ENCODE results near the gene NOTO.
"Not testable (repeated sequence)": the region's sequence is repeated elsewhere in the genome, so short reads cannot be mapped to it uniquely, and the experiment has no call there.

NOTO gene, protein sequence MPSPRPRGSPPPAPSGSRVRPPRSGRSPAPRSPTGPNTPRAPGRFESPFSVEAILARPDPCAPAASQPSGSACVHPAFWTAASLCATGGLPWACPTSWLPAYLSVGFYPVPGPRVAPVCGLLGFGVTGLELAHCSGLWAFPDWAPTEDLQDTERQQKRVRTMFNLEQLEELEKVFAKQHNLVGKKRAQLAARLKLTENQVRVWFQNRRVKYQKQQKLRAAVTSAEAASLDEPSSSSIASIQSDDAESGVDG

DNA sequence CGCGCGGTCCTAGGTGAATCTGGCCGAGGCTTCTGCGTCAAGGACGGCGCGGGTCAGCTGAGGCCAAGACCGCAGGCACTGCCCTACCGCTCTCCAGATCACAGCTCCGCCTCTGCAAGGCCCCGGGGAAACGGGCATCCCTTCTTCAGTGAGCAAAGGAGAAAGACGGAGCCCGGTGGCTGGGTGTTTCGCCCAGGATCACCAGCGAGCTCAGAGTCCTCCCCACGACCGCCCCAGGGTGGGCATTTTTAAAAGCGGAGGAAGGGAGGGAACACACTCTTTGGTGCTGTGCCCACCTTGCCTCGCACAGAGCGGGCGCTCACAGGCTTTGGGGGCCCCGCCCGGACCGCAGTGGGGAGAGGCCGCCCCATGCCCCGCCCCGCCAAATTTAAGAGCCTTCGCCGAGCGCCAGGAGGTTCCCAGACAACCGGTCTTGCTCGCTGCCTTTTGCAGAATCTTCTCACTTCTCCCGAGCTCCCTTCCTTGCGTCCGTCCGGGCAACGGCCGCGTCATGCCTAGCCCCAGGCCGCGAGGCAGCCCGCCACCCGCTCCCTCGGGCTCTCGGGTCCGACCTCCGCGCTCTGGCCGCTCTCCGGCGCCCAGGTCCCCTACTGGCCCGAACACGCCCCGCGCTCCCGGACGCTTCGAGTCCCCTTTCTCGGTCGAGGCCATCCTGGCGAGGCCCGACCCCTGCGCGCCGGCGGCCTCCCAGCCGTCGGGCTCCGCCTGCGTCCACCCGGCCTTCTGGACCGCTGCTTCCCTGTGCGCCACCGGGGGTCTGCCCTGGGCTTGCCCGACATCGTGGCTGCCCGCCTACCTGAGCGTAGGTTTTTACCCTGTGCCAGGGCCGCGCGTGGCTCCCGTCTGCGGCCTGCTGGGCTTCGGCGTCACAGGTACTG lies at the start of gene NOTO:
TSS of gene NOTO (plus strand) at position 419 of the 899 bp plus-strand sequence. CDS start at position 512, 93 bp downstream.
- no peak for DNase-seq (ENCODE audit: low read depth in 1 of 2, low spot score in 1 of 2)

DNA sequence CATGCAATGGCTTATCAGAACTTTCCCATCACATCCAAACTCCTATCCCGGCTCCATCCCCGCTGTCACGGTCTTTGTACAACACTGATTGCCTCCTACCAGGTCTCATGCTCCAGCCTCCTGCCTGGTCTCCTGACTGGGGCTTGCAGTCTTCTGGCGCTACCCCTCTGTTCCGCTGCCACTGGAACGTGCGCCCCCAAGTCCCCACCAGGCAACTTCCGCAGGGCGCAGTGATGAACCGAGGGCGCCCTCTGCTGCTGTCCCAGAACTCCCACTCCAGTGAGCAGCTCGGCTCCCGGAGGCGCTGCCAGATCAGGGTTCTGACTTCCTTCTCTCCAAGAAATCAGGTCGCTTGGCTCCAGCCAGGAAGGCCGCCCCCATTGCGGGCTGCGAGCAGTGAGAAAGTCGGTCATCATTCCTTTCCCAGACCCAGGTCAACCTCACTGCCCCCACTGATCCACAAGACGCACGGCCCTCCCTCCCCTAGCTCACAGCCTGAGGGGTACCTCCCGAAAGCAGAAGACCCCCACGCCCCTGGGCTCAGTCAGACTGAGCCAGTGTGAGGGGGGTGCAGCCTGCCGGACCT lies 45.7 kb upstream of the NOTO start:
- DNase-seq (ENCODE audit: low read depth in 1 of 2, low spot score in 1 of 2): no peak

DNA sequence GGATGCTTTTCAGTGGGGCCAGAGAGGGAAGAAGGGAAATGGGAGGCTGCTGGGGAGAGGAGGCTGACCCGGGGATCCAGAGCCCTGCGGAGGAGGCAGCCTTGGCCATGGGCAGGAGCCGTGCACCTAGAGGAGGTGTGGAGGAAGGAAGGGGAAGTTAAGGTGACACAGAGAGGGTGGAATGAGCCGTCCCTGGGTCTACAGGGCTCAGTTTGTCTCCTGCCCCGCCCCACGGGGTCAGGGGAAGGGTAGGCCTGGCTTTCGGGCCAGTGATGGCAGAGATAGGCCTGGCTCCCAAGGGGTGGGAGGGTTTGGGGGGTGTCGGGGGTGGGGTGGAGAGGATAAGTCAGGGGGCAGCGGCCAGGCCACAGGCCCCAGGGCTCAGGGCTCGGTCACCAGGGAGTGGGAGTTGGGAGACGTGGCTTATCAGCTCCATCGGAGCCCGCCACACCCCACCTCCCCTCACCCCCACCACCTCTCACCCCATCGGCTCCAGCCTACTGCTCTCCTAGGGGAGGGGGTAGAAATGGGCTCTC lies 39.5 kb upstream of the NOTO start:
- no peak for DNase-seq (ENCODE audit: low read depth in 1 of 2, low spot score in 1 of 2)

DNA sequence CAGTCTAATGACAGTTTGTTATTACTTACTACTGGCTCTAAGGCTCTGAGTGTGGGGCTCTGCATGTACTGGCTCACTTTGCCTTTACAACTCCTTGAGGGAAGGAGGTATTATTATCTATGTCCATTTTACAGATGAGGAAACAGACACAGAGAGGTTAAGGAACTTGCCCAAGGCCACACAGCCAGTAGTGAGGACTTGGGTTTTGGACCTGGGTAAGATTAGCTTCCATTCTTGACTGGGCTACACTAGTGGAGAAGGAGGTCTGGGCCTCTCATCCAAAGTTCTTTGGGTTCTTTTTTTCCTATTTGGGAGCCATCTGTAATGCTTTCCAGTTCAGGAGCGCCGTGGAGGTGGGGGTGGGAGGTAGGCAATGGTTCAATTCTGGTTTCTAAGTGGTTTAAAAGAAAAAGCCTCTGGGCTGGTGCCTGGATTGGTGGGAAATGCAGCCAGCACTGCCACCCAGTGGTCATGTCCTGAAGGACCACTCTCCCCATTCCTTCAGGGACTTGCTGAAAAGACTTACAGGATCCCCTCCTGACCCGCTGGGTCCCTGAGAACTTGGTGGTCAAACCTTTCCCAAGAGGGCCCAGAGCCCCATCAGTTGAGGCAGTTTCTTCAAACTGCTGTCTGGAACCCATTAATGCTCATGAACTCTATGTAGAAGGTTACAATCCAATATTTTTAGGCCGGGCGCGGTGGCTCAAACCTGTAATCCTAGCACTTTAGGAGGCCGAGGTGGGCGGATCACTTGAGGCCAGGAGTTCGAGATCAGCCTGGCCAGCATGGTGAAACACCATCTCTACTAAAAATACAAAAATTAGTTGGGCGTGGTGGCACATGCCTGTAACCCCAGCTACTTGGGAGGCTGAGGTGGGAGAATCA lies 38.6 kb upstream of the NOTO start:
- DNase-seq (ENCODE audit: low read depth in 1 of 2, low spot score in 1 of 2): peak; percentile 38 to 45

DNA sequence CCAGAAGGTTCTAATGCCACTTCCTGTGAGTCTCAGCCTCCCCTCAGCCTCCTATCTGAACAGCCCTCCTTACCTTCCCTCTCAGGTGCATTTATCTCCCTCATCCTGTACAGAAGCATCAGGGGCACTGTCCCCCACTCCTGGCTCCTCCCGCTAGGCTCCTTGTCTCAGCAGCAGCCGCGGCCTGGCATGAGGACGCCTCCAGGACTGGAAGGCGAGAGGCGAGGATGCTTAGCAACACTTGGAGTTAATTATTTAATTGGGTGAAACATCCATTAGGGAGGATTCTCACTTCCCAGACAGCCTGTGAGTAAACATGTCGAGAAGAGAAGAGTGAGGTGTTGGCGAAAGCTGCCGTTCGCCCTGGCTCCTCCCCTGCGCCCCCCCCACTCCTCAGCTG lies 36.4 kb upstream of the NOTO start:
- not testable (repeated sequence) for DNase-seq (ENCODE audit: low read depth in 1 of 2, low spot score in 1 of 2)

DNA sequence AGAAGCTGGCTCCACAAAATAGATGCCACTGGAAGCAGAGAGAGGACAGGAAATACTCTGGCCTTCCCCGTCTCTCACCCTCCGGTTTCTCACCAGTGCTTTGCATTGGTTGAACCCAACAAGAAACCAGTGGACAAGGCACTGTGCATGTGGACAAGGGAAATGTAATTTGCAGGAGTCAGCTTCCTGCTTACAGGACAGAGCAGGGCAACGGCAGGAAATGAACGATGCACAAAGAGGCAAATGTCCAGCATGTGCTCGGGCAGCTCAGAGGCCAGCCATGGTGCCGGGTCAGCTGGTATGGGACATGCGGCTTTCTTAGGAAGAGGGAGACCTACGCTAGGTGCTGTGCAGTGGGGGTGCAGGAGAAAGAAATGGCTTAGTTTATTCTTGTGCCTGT lies 35.6 kb upstream of the NOTO start:
- DNase-seq (ENCODE audit: low read depth in 1 of 2, low spot score in 1 of 2): not testable (repeated sequence)

DNA sequence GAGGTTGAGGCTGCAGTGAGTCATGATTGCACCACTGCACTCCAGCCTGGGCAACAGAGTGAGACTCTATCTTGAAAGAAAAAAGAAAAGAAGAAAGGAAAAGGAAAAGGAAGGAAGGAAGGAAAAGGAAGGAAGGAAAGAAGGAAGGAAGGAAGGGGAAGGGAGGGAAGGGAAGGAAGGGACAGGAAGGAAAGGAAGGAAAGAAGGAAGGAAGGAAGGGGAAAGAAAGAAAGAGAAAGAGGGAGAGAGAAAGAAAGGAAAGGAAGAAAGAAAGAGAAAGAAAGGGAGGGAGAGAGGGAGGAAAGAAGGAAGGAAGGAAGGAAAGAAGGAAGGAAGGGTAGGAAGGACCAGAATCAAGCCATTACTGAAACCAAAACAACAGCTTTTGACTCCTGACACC lies 34.0 kb upstream of the NOTO start:
- not testable (repeated sequence) for DNase-seq (ENCODE audit: low read depth in 1 of 2, low spot score in 1 of 2)

DNA sequence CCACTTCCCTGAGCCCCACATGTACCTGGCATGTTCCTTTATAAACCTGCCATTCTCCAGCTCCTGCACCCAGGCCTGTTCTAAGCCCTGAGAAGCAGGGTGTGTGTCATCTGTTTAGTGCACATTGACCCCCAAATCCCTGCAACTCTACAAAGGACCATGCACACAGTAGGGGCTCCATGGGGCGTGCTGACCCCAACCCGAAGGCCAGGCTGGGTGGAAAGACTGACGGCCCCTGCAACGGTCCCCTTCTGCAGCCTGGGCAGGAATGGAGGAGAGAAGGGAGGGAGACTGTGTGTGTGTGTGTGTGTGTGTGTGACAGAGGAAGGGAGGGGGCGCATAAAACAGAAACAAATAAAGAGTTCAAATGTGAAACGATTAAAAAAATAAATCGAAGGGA lies 32.0 kb upstream of the NOTO start:
- not testable (repeated sequence) for DNase-seq (ENCODE audit: low read depth in 1 of 2, low spot score in 1 of 2)

DNA sequence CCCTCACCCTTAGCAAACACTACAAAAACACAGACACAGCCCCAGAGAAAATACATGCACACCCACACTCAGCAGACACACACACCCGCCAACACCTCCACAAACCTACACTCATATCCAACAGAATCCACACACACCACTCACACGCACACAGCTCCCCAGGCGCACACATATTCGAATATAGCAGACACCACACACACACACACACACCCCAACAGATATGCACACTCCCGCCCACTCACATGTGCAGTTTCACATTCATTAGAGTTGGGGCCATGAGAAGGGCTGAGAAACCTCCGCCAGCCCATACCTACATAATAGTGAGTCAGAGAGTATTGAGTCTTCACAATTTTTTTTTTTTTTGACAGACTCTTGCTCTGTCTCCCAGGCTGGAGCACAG lies 29.4 kb upstream of the NOTO start:
- DNase-seq (ENCODE audit: low read depth in 1 of 2, low spot score in 1 of 2): peak in 1 of 2 donors; percentile 22

DNA sequence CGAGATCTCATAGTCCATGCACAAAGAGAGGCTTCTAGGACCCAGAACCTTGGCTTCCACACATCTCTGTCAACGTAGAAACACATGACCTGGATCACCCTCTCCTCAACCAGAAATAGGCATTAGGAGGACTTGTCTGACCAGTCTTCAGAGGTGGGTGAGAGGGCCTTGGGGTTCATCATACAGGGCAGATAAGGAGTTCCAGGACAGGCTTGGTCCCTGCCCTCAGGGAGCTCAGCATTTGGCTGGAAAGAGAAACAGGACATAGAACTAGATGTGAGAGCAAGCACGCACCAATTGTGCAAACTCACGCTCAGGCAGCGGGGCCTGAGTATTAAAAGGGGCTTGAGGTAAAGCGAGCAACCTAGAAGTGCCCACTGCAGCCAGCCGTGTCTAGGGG lies 28.6 kb upstream of the NOTO start:
- no peak for DNase-seq (ENCODE audit: low read depth in 1 of 2, low spot score in 1 of 2)

DNA sequence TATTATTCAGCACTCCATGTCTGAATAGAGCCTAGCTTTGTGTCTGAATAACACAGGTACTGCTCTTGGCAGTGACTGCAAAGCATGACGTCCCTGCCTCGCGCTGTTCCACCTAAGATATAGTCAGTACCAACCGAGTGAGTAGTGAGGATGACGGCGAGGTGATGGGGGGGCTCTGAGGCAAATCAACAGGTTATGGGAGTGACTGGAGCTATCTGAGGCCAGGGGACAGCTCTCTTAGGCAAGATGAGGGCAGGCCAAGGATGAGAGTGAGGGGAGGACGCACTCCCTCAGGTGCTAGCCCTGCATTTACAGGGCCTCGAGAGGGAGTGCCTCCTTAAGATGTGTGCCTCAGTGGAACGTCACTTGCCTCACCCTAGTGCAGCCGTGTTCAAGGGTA lies 28.1 kb upstream of the NOTO start:
- DNase-seq (ENCODE audit: low read depth in 1 of 2, low spot score in 1 of 2): no peak

DNA sequence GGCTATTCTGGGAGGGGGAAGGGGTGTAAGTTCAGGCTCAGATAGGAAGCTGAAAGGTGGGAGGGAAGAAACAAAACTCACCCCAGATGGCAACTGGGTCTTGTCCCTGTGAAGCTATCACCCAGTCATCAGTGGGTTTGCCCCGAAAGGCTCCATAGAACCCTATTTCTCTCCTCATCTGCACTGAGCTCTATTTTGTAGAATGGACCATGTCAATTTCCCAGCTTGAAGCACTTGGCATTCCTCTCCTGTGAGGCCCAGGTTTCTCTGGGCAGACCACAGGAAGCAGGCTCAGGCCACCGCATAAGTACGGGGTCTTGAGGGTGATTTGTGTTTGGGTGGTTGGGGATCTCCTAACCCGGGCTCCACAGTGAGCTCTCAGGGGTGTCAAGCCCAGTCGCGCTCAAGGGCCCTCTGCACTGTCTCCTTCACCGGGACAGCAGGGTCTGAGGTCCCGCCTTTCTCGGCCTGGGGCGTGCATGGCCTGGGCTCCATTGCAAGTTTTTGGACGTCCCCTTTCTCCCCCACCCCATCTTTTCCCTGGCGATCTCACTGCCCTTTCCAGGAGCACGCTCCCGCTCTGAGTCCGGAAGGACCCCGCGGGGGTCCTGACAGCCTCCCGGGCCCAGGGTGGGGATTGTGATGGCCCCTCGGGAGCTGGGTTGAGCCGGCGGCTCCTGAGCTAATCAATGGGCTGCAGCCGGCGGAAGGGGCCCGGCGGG lies 27.3 kb upstream of the NOTO start:
- DNase-seq (ENCODE audit: low read depth in 1 of 2, low spot score in 1 of 2): no peak

DNA sequence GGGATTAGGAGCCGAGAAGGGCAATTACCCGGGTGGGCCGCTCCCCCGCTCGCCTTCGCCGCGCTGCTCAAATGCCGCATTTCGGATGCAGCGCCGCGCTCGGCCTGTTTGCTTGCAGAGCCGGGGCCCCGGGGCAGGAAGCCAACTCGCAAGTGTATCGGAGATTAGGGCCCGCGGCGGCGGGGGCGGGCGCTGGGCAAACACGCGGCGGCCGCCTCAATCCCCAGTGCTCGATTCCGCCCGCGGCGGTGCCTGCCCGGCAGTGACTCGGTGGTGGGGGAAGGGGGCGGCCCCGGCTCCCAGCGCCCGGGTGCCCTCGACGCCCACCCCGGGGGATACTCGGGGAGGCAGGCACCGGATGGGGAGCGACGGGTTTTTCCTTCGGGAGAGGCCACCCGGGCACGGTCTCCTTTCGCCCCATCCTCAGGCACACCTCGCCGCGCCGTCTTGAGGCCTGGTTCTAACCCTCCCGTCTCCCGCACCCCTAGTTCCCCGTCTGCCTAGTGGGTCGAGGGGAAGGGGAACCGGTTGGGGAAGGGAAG lies 26.6 kb upstream of the NOTO start:
- peak; percentile 41 to 55 for DNase-seq (ENCODE audit: low read depth in 1 of 2, low spot score in 1 of 2)

DNA sequence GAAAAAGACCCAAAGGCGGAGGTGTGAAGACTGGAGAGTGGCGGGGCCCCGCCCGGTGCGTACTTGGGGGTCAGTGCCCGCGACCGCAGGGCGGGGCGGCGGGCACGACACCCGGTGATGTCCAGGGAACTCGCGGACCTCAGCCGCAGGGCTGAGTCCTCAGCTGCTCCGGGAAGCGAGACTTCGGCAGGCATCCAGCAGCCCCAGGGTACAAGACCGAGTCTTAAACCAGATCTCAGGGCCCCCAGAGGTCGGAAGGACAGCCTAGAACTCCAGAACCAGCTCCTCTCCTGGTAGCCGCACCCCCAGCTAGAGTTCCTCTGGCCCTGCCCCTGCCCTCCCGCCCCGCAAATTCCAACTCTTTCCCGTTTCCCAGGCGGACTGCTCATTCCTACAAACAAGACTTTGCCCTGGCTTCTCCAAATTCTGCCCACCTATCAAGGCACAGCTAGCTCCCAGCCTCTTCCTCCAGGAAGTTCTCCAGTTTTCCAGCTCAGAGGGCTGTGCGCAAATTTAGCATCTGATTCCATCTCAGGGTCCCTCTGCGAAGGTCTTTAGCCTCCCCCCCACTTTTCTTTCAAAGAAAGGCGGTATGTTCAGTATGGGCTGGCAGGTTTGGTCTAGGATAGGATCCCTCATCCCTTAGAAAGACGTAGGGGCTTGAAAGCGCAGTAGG lies 26.0 kb upstream of the NOTO start:
- no peak for DNase-seq (ENCODE audit: low read depth in 1 of 2, low spot score in 1 of 2)

DNA sequence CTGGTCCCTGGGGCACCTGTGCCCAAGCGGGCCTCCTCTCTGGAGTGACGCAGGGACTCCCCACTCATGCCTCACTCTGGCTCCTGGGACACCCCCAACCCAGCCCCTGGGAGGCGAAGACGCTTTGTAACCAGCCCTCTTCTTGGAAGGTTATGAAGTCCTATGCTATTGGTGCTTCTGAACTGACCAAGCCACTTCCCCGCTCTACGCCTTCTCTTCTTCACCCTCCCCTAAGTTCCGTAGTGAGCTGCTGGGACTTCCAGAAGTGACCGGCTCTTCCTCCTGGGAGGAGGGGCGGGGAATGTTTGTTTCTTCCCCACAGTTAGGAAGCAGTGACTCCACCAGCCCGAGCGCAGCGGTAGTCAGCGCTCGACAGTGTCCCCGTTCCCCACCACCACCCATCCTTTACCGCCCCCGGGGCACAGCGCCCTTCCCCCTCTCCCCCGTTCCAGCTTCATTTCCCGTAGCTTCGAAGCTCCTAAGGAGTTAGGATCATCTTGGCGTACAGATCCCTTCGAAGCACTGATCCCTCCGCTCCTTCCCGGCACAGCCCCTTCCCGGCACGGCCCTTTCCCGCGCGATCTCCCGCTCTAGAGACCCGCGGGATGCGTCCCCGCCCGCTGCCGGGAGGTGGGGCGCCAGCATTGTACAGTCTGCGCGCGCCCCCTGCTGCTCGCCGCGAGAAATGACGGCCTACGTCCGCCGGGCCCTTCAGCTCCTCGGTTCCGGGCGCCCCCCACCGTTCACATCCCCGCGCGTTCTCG lies 25.3 kb upstream of the NOTO start:
- DNase-seq (ENCODE audit: low read depth in 1 of 2, low spot score in 1 of 2): peak; percentile 75 to 79

DNA sequence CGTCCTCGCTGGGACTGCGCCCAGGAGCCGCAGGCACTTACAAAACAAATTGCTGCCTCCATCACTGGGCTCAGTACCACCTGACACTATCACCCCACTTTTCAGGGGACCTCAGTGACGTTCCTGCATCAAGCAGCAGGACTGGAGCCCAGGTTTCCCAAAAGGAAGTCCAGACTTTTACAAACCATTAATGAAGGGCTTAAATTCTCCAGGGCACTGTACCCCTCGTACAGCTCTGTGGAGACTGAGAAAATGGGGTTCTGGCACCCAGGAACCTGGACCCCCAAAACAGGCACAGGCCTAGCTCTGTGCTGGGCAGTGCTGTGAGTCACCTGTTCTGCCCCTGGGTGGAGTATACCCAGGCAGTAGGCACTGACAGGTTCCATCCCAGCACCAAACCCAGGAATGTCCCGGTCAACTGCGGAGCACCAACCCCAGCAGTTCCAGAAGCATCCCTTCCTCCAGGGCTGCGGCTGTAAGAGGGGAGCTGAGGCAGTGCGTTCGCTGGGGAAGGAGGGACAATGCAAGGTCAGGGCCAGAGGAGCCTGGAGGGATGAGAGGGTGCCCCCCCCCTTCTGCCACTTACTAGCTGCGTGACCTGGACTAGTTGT lies 24.6 kb upstream of the NOTO start:
- no peak for DNase-seq (ENCODE audit: low read depth in 1 of 2, low spot score in 1 of 2)

DNA sequence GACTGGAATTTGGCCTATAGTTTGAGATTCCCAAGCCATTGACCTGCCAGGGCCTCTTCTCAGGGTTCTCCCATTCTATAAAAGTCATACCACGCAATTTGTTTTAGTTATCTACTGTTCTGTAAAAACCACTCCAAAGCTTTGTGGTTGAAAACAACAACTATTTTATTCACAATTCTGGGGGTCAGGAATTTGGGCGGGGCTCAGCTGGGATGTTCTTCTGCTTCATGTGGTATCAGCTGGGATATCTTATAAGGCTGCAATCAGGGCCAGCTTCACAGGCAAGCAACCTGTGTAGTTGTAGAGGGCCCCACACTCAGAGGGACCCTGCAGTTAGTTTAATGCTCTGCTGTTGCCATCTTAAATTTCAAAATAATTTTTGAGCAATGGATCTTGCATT lies 16.4 kb upstream of the NOTO start:
- DNase-seq (ENCODE audit: low read depth in 1 of 2, low spot score in 1 of 2): no peak

DNA sequence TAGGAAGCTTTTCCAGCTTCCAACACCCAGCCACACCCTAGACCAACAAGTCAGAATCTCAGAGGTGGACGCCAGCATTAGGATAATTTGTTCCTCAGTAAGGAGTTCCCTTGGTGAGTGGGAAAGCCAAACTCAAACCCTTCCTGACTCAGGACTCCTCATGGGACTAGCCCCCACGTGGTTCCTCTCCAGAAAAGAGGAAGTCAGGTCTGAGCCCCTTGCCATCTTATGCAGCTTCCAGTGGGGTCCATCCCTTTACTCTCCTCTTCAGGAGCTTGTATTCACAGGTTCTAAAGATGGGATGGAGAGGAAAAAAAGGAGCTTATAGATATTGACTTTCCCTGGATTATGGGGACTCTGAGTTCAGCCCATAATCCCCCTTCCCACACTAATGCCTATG lies 14.8 kb upstream of the NOTO start:
- DNase-seq (ENCODE audit: low read depth in 1 of 2, low spot score in 1 of 2): no peak

Data from activated T-helper 1 cell treated with anti-CD3 and anti-CD28 coated beads, Interleukin-2, amount 50 U/mL, for 16 hours (primary cell).